Lower leg skin (tissue), 3 donors: ENCODE measurements around the gene ERN1.

Experiments used
- POLR2A ChIP-seq, 2 donors: fragments of 450-650 bp; IDR thresholded peaks; one replicate each; pipeline ENCODE4 v1.6.1; 2016 to 2017; ENCODE audit warnings: antibody characterized with exemption in 2 of 2, mild to moderate bottlenecking in 1 of 2, moderate library complexity in 1 of 2
- TF ChIP-seq, protein P1 (sequence below), 3 donors: fragments of 450-650 bp; IDR thresholded peaks; one replicate each; pipeline ENCODE4 v1.5.1; 2016; ENCODE audit warnings: antibody characterized with exemption in 3 of 3, mild to moderate bottlenecking in 3 of 3, moderate library complexity in 2 of 3

DNA sequence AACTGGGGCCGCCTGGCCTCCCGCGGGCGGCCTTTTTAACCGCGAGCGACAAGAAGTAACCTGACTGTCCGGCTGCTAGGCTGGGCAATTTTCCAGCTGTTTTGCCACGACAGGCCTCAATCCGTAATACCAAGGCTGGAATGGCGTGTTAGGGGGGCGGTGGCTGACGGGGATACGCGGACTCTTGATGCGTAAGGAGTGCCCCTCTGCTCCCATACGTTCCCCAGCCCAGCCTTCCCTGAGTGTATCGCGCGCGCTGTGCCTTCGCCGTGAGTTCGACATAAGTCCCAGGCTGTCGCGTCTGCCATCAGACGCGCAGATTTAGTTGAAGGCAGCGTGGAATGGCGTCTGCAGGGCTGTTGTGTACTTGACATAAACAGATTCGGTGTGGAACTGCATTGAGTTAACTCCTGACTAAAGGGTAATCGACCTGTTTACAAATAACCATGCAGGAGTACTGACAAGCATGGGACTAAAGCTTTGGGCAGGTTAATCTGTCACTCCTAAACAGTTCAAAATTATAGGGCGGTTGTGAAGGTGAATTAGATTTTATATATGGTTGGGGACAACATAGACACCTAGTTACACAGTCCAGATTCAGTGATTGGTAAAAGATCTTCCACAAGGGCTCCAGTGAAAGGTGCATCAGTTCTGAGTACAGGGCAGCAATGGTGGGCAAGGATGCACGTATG, 16.6 kb upstream of the ERN1 start:
- TF ChIP-seq, protein P1, sequence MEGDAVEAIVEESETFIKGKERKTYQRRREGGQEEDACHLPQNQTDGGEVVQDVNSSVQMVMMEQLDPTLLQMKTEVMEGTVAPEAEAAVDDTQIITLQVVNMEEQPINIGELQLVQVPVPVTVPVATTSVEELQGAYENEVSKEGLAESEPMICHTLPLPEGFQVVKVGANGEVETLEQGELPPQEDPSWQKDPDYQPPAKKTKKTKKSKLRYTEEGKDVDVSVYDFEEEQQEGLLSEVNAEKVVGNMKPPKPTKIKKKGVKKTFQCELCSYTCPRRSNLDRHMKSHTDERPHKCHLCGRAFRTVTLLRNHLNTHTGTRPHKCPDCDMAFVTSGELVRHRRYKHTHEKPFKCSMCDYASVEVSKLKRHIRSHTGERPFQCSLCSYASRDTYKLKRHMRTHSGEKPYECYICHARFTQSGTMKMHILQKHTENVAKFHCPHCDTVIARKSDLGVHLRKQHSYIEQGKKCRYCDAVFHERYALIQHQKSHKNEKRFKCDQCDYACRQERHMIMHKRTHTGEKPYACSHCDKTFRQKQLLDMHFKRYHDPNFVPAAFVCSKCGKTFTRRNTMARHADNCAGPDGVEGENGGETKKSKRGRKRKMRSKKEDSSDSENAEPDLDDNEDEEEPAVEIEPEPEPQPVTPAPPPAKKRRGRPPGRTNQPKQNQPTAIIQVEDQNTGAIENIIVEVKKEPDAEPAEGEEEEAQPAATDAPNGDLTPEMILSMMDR (IDR thresholded peaks at IDR 0.05), result no peak
- TF ChIP-seq POLR2A (IDR thresholded peaks at IDR 0.05), result no peak
